Right lobe of liver (tissue), 4 donors: ENCODE measurements around the gene CTSH.

ENCODE experiments used
- POLR2A ChIP-seq: fragments of 450-650 bp; IDR thresholded peaks from one replicate; pipeline ENCODE4 v1.6.1; 2017; ENCODE audit warnings: antibody characterized with exemption, mild to moderate bottlenecking
- TF ChIP-seq, protein P1 (sequence below), 4 donors: fragments of 200-600 bp in 3 of 4; fragments of 450-650 bp in 1 of 4; IDR thresholded peaks; one replicate each; pipeline versions ENCODE4 v1.5.1 to v1.8.0; 2016 to 2022; ENCODE audit warnings: antibody characterized with exemption in 4 of 4, mild to moderate bottlenecking in 2 of 4
- donor health status: DM: no; HTN: no; CAD: no.
- donor health status: DM: no; HTN: no; CAD: no.
- donor health status: DM: no; HTN: yes; CAD: no.

GRCh38 chr15:78921940-78922339 is 22.9 kb downstream of the CTSH start:
- TF ChIP-seq, protein P1, sequence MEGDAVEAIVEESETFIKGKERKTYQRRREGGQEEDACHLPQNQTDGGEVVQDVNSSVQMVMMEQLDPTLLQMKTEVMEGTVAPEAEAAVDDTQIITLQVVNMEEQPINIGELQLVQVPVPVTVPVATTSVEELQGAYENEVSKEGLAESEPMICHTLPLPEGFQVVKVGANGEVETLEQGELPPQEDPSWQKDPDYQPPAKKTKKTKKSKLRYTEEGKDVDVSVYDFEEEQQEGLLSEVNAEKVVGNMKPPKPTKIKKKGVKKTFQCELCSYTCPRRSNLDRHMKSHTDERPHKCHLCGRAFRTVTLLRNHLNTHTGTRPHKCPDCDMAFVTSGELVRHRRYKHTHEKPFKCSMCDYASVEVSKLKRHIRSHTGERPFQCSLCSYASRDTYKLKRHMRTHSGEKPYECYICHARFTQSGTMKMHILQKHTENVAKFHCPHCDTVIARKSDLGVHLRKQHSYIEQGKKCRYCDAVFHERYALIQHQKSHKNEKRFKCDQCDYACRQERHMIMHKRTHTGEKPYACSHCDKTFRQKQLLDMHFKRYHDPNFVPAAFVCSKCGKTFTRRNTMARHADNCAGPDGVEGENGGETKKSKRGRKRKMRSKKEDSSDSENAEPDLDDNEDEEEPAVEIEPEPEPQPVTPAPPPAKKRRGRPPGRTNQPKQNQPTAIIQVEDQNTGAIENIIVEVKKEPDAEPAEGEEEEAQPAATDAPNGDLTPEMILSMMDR (IDR thresholded peaks at IDR 0.05): no peak
- no peak for TF ChIP-seq POLR2A
